Esophagus squamous epithelium (tissue), 4 donors: Measurements from ENCODE around the gene ITPK1.

Experiments
- POLR2A ChIP-seq, 4 donors: fragments of 450-650 bp; IDR thresholded peaks; one replicate each; pipeline ENCODE4 v1.6.1; 2017; ENCODE audit warnings: antibody characterized with exemption in 4 of 4, mild to moderate bottlenecking in 4 of 4, moderate library complexity in 3 of 4
- TF ChIP-seq, protein P1 (sequence below), 6 experiments: fragments of 450-650 bp in 4 of 6; fragments of 200-600 bp in 2 of 6; sonication (generic) in 2 of 6; IDR thresholded peaks; one replicate each; pipeline ENCODE4 v1.5.1; 2016 to 2019; ENCODE audit warnings: antibody characterized with exemption in 6 of 6, mild to moderate bottlenecking in 4 of 6, moderate library complexity in 4 of 6

- TF ChIP-seq, protein P1, sequence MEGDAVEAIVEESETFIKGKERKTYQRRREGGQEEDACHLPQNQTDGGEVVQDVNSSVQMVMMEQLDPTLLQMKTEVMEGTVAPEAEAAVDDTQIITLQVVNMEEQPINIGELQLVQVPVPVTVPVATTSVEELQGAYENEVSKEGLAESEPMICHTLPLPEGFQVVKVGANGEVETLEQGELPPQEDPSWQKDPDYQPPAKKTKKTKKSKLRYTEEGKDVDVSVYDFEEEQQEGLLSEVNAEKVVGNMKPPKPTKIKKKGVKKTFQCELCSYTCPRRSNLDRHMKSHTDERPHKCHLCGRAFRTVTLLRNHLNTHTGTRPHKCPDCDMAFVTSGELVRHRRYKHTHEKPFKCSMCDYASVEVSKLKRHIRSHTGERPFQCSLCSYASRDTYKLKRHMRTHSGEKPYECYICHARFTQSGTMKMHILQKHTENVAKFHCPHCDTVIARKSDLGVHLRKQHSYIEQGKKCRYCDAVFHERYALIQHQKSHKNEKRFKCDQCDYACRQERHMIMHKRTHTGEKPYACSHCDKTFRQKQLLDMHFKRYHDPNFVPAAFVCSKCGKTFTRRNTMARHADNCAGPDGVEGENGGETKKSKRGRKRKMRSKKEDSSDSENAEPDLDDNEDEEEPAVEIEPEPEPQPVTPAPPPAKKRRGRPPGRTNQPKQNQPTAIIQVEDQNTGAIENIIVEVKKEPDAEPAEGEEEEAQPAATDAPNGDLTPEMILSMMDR (IDR thresholded peaks at IDR 0.05), result no peak
- TF ChIP-seq POLR2A (IDR thresholded peaks at IDR 0.05), result no peak
Measured at GRCh38 chr14:93133464-93133863, 17.7 kb upstream of the ITPK1 start.
